Activated CD8-positive, alpha-beta memory T cell treated with anti-CD3 and anti-CD28 coated beads, Interleukin-2, amount 50 U/mL, for 4 hours (primary cell): Measurements from ENCODE around the gene NEK5.
"Not testable (repeated sequence)": the region's sequence is repeated elsewhere in the genome, so short reads cannot be mapped to it uniquely, and the experiment has no call there.

Source experiments
- DNase-seq: peaks from one replicate; pipeline ENCODE4 v3.0.0-alpha.2; 2020

NEK5 gene

GRCh38 chr13:52137489-52137888 lies 8.6 kb upstream of the NEK5 start:
- no peak for DNase-seq

- no peak for DNase-seq
These were observed 7.9 kb upstream of the NEK5 start for GRCh38 chr13:52136763-52137162.

- no peak for DNase-seq
These were observed 1.8 kb upstream of the NEK5 start for GRCh38 chr13:52130641-52131040.

- peak; percentile 47 for DNase-seq
These were observed 830 bp downstream of the NEK5 start for GRCh38 chr13:52127783-52128702.

- DNase-seq, result no peak
These were observed 1.5 kb downstream of the NEK5 start for GRCh38 chr13:52127378-52127777.

GRCh38 chr13:52125547-52125946 lies 3.3 kb downstream of the NEK5 start:
- no peak for DNase-seq

- no peak for DNase-seq
These were observed 10.3 kb downstream of the NEK5 start for GRCh38 chr13:52118595-52118994.

GRCh38 chr13:52118095-52118494 lies 10.8 kb downstream of the NEK5 start:
- DNase-seq, result no peak

GRCh38 chr13:52112591-52112990 lies 16.3 kb downstream of the NEK5 start:
- DNase-seq, result no peak

GRCh38 chr13:52109116-52109670 lies 19.7 kb downstream of the NEK5 start:
- DNase-seq, result no peak

GRCh38 chr13:52105841-52106240 lies 23.0 kb downstream of the NEK5 start:
- DNase-seq, result no peak

- DNase-seq, result no peak
These were observed 24.2 kb downstream of the NEK5 start for GRCh38 chr13:52104624-52105023.

GRCh38 chr13:52103386-52103785 lies 25.5 kb downstream of the NEK5 start:
- no peak for DNase-seq

- not testable (repeated sequence) for DNase-seq
These were observed 26.4 kb downstream of the NEK5 start for GRCh38 chr13:52102423-52102822.

GRCh38 chr13:52097197-52097596 lies 31.7 kb downstream of the NEK5 start:
- no peak for DNase-seq

- DNase-seq, result no peak
These were observed 32.1 kb downstream of the NEK5 start for GRCh38 chr13:52096748-52097147.

- no peak for DNase-seq
These were observed 32.8 kb downstream of the NEK5 start for GRCh38 chr13:52096062-52096461.

GRCh38 chr13:52092087-52092486 lies 36.8 kb downstream of the NEK5 start:
- DNase-seq, result no peak

- DNase-seq, result no peak
These were observed 37.4 kb downstream of the NEK5 start for GRCh38 chr13:52091473-52091872.

GRCh38 chr13:52085421-52085820 lies 43.5 kb downstream of the NEK5 start:
- DNase-seq, result no peak

GRCh38 chr13:52084981-52085380 lies 43.9 kb downstream of the NEK5 start:
- not testable (repeated sequence) for DNase-seq

GRCh38 chr13:52082601-52083000 lies 46.3 kb downstream of the NEK5 start:
- DNase-seq, result no peak

GRCh38 chr13:52079891-52080290 lies 49.0 kb downstream of the NEK5 start:
- not testable (repeated sequence) for DNase-seq

GRCh38 chr13:52070929-52071523 lies 57.8 kb downstream of the NEK5 start:
- peak; percentile 18 for DNase-seq
